Liver (tissue), 9 donors: ENCODE data around the gene DIO3. TPM values are rescaled to one million over a fixed set of nuclear protein-coding genes. Genes with fewer than 3 reads are reported as not detected.

Experiments used
- DNase-seq: peaks from one replicate; pipeline ENCODE4 v3.0.0-alpha.2; 2017; ENCODE audit warnings: low spot score
- H3K27ac ChIP-seq, 2 donors: one replicate each; pipeline ENCODE4 v1.7.0; 2013; ENCODE audit warnings: inconsistent platforms in 2 of 2, low read length in 2 of 2, control low read depth in 1 of 2, low read depth in 1 of 2, mild to moderate bottlenecking in 1 of 2
- H3K27me3 ChIP-seq, 4 donors: one replicate each; pipeline versions ENCODE4 v1.6.1 to v1.7.0; 2013; ENCODE audit warnings: low read length in 3 of 4, inconsistent platforms in 1 of 4, mild to moderate bottlenecking in 1 of 4, moderate library complexity in 1 of 4; ENCODE audit not compliant: control insufficient read depth in 4 of 4, insufficient read depth in 4 of 4
- H3K36me3 ChIP-seq, 4 donors: one replicate each; pipeline versions ENCODE4 v1.6.1 to v1.7.0; 2013; ENCODE audit warnings: low read length in 3 of 4, mild to moderate bottlenecking in 3 of 4, low read depth in 1 of 4, moderate library complexity in 1 of 4; ENCODE audit not compliant: control insufficient read depth in 4 of 4, insufficient read depth in 3 of 4
- H3K4me1 ChIP-seq, 4 donors: one replicate each; pipeline versions ENCODE4 v1.6.1 to v1.7.0; 2013; ENCODE audit warnings: low read length in 3 of 4, mild to moderate bottlenecking in 3 of 4, moderate library complexity in 1 of 4; ENCODE audit not compliant: control insufficient read depth in 4 of 4, insufficient read depth in 4 of 4
- H3K4me3 ChIP-seq, 3 donors: one replicate each; pipeline versions ENCODE4 v1.6.1 to v1.7.0; 2013; ENCODE audit warnings: low read length in 3 of 3, control low read depth in 1 of 3, low read depth in 1 of 3, mild to moderate bottlenecking in 1 of 3
- H3K9ac ChIP-seq, 2 donors: one replicate each; pipeline ENCODE4 v1.7.0; 2013; ENCODE audit warnings: low read length in 2 of 2, mild to moderate bottlenecking in 2 of 2, moderate library complexity in 2 of 2, control low read depth in 1 of 2, low read depth in 1 of 2
- H3K9me3 ChIP-seq, 4 donors: one replicate each; pipeline versions ENCODE4 v1.6.1 to v1.7.0; 2013; ENCODE audit warnings: low read length in 3 of 4; ENCODE audit not compliant: control insufficient read depth in 4 of 4
- CTCF ChIP-seq: fragments of 150-350 bp; IDR thresholded peaks from 2 replicates; pipeline ENCODE4 v1.5.1; 2017; ENCODE audit warnings: improper control_type of control experiment, low read depth, low read length; ENCODE audit not compliant: missing input control
- EGR1 ChIP-seq, 2 donors: IDR thresholded peaks; 2 replicates each; pipeline ENCODE4 v1.6.1; 2016 to 2018; ENCODE audit warnings: antibody characterized with exemption in 2 of 2, low read depth in 2 of 2
- FOXA1 ChIP-seq: IDR thresholded peaks from 2 replicates; pipeline ENCODE4 v1.6.1; 2016; ENCODE audit warnings: antibody characterized with exemption
- FOXA2 ChIP-seq: IDR thresholded peaks from 2 replicates; pipeline ENCODE4 v1.6.1; 2016; ENCODE audit warnings: antibody characterized with exemption
- GABPA ChIP-seq, 2 donors: IDR thresholded peaks in 1 of 2; conservative IDR thresholded peaks in 1 of 2; 2 replicates each; pipeline ENCODE4 v1.6.1; 2016; ENCODE audit warnings: antibody characterized with exemption in 2 of 2, mild to moderate bottlenecking in 1 of 2, moderate library complexity in 1 of 2
- HNF4A ChIP-seq, 2 donors: conservative IDR thresholded peaks; 2 replicates each; pipeline ENCODE4 v1.6.1; 2016; ENCODE audit warnings: antibody characterized with exemption in 2 of 2, mild to moderate bottlenecking in 2 of 2
- HNF4G ChIP-seq: IDR thresholded peaks from 2 replicates; pipeline ENCODE4 v1.6.1; 2016; ENCODE audit warnings: antibody characterized with exemption
- JUND ChIP-seq, 2 donors: IDR thresholded peaks; 2 replicates each; pipeline ENCODE4 v1.6.1; 2016; ENCODE audit warnings: antibody characterized with exemption in 2 of 2
- NR2F2 ChIP-seq: IDR thresholded peaks from 2 replicates; pipeline ENCODE4 v1.6.1; 2016; ENCODE audit warnings: antibody characterized with exemption
- RAD21 ChIP-seq, 2 donors: IDR thresholded peaks; 2 replicates each; pipeline ENCODE4 v1.6.1; 2016; ENCODE audit warnings: antibody characterized with exemption in 2 of 2, mild to moderate bottlenecking in 2 of 2
- RXRA ChIP-seq, 2 donors: IDR thresholded peaks; 2 replicates each; pipeline ENCODE4 v1.6.1; 2017 to 2018; ENCODE audit warnings: antibody characterized with exemption in 2 of 2, mild to moderate bottlenecking in 1 of 2
- SP1 ChIP-seq: IDR thresholded peaks from 2 replicates; pipeline ENCODE4 v1.6.1; 2018; ENCODE audit warnings: antibody characterized with exemption, mild to moderate bottlenecking
- TAF1 ChIP-seq: conservative IDR thresholded peaks from 2 replicates; pipeline ENCODE4 v1.6.1; 2016; ENCODE audit warnings: antibody characterized with exemption, mild to moderate bottlenecking
- WGBS: extraction: QIAGEN DNeasy Blood & Tissue Kit; methylation state at CpG from one replicate; pipeline ENCODE4 v1.1.7; 2013; 5-methylcytosine and 5-hydroxymethylcytosine counted together
- polyA plus RNA-seq, 2 donors: library from polyadenylated mRNA; stranded (reverse) in 1 of 2; unstranded in 1 of 2; fragments of 200-250 nt in 1 of 2; fragments of >200 nt in 1 of 2; fragmentation: Nextera tagmentation in 1 of 2; extraction: Ambion mirVana in 1 of 2; gene quantifications; one replicate each; pipeline versions ENCODE4 v1.2.1 to v1.2.3, GENCODE V29; 2013 to 2015
- total RNA-seq, 2 donors: library from RNA; depleted of rRNA; stranded (reverse); fragments of >200 nt; gene quantifications; one replicate each; pipeline ENCODE4 v1.2.3, GENCODE V29; 2014
- TF ChIP-seq, protein P1 (sequence below): IDR thresholded peaks from 2 replicates; pipeline ENCODE4 v1.6.1; 2016; ENCODE audit warnings: antibody characterized with exemption
- TF ChIP-seq, protein P2 (sequence below): IDR thresholded peaks from 2 replicates; pipeline ENCODE4 v1.6.1; 2016; ENCODE audit warnings: antibody characterized with exemption, mild to moderate bottlenecking
- TF ChIP-seq, protein P3 (sequence below): IDR thresholded peaks from 2 replicates; pipeline ENCODE4 v1.6.1; 2016; ENCODE audit warnings: antibody characterized with exemption
- donor health status: healthy.
- donor health status: healthy.
- donor health status: healthy.
- donor health status: healthy.
- donor health status: healthy.

DIO3 gene
- total and polyA plus RNA-seq, 4 donors, result 0.17 to 9.3 (median 0.51) TPM; not detected in 1

DNA sequence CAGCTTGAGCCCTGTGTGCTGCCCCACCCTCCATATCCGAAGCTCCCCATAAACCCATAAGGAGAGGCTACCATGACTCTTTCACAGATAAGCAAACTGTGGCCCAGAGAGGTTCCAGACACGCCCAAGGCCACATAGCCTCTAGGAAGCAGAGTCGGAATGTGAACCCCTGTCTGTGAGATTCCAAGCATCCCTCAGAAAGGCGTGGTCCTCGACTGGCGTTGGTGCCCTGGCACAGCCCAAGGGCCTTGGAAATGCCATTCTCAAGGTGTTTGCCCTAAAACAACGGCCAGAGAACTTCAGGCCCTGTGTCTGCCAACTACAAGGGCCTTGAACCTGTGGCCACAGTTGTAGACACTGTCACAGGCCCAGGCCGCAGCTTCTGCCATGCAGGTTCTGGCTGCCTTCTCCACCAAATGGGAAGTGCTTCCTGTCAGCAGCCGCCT is 8.5 kb upstream of the DIO3 start:
- TF ChIP-seq CTCF, result no peak
- TF ChIP-seq FOXA2, result no peak
- TF ChIP-seq FOXA1, result no peak
- no peak for TF ChIP-seq SP1
- TF ChIP-seq NR2F2, result no peak
- no peak for TF ChIP-seq HNF4A (conservative IDR thresholded peaks at IDR 0.05)
- no peak for TF ChIP-seq GABPA (IDR thresholded peaks at IDR 0.05 in 1 of 2, conservative IDR thresholded peaks at IDR 0.05 in 1 of 2)
- TF ChIP-seq EGR1 (IDR thresholded peaks at IDR 0.05; ENCODE audit: low read depth in 2 of 2), result no peak
- no peak for TF ChIP-seq HNF4G
- no peak for TF ChIP-seq RXRA (IDR thresholded peaks at IDR 0.05)
- TF ChIP-seq, protein P1, sequence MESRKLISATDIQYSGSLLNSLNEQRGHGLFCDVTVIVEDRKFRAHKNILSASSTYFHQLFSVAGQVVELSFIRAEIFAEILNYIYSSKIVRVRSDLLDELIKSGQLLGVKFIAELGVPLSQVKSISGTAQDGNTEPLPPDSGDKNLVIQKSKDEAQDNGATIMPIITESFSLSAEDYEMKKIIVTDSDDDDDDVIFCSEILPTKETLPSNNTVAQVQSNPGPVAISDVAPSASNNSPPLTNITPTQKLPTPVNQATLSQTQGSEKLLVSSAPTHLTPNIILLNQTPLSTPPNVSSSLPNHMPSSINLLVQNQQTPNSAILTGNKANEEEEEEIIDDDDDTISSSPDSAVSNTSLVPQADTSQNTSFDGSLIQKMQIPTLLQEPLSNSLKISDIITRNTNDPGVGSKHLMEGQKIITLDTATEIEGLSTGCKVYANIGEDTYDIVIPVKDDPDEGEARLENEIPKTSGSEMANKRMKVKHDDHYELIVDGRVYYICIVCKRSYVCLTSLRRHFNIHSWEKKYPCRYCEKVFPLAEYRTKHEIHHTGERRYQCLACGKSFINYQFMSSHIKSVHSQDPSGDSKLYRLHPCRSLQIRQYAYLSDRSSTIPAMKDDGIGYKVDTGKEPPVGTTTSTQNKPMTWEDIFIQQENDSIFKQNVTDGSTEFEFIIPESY, result no peak
- TF ChIP-seq JUND (IDR thresholded peaks at IDR 0.05), result no peak
- Histone ChIP-seq H3K27me3 (no peaks in the 10 kb centered on the region), H3K4me1 (peaks cover 0 to 9% (median 4%) of the 10 kb centered on the region in 4 donors), H3K4me3 (no peak overlapping the region), H3K9ac (no peak overlapping the region), H3K27ac (no peak overlapping the region), H3K36me3 (no peaks in the 10 kb centered on the region), H3K9me3 (no peaks in the 10 kb centered on the region)
- WGBS, result 76% methylated on average over 9 of the region's 9 CpGs
- no peak for DNase-seq

- Histone ChIP-seq H3K9me3 (no peaks in the 10 kb centered on the region), H3K27me3 (no peaks in the 10 kb centered on the region), H3K36me3 (no peaks in the 10 kb centered on the region), H3K4me3 (no peak overlapping the region), H3K9ac (no peak overlapping the region), H3K27ac (no peak overlapping the region), H3K4me1 (peaks cover 0 to 9% (median 5%) of the 10 kb centered on the region in 4 donors)
- TF ChIP-seq CTCF (no peak), HNF4G (no peak), EGR1 (IDR thresholded peaks at IDR 0.05; ENCODE audit: low read depth in 2 of 2) (no peak), GABPA (IDR thresholded peaks at IDR 0.05 in 1 of 2, conservative IDR thresholded peaks at IDR 0.05 in 1 of 2) (no peak), FOXA2 (no peak), RAD21 (IDR thresholded peaks at IDR 0.05) (no peak), HNF4A (conservative IDR thresholded peaks at IDR 0.05) (no peak), NR2F2 (no peak), FOXA1 (no peak), TAF1 (no peak)
- TF ChIP-seq, protein P1, result no peak
- TF ChIP-seq, protein P2, sequence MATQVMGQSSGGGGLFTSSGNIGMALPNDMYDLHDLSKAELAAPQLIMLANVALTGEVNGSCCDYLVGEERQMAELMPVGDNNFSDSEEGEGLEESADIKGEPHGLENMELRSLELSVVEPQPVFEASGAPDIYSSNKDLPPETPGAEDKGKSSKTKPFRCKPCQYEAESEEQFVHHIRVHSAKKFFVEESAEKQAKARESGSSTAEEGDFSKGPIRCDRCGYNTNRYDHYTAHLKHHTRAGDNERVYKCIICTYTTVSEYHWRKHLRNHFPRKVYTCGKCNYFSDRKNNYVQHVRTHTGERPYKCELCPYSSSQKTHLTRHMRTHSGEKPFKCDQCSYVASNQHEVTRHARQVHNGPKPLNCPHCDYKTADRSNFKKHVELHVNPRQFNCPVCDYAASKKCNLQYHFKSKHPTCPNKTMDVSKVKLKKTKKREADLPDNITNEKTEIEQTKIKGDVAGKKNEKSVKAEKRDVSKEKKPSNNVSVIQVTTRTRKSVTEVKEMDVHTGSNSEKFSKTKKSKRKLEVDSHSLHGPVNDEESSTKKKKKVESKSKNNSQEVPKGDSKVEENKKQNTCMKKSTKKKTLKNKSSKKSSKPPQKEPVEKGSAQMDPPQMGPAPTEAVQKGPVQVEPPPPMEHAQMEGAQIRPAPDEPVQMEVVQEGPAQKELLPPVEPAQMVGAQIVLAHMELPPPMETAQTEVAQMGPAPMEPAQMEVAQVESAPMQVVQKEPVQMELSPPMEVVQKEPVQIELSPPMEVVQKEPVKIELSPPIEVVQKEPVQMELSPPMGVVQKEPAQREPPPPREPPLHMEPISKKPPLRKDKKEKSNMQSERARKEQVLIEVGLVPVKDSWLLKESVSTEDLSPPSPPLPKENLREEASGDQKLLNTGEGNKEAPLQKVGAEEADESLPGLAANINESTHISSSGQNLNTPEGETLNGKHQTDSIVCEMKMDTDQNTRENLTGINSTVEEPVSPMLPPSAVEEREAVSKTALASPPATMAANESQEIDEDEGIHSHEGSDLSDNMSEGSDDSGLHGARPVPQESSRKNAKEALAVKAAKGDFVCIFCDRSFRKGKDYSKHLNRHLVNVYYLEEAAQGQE, result no peak
- TF ChIP-seq, protein P3, sequence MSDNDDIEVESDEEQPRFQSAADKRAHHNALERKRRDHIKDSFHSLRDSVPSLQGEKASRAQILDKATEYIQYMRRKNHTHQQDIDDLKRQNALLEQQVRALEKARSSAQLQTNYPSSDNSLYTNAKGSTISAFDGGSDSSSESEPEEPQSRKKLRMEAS, result no peak
- 84% methylated on average over 1 of the region's 1 CpG for WGBS
- DNase-seq, result no peak
Measured at GRCh38 chr14:101553393-101553792, 7.9 kb upstream of the DIO3 start.
